Stimulated activated CD8-positive, alpha-beta memory T cell treated with anti-CD3 and anti-CD28 coated beads, Interleukin-12 subunit alpha, Interleukin-12 subunit beta, amount 100 ng/mL, for 24 hours (primary cell): ENCODE data around the gene MCTP1.
"Not testable (repeated sequence)": the region's sequence is repeated elsewhere in the genome, so short reads cannot be mapped to it uniquely, and the experiment has no call there.

Source experiments
- DNase-seq: peaks from one replicate; pipeline ENCODE4 v3.0.0-alpha.2; 2020; ENCODE audit errors: extremely low read depth

MCTP1 gene

GRCh38 chr5:95178046-95178651, 106.7 kb downstream of the MCTP1 start:
- no peak for DNase-seq

GRCh38 chr5:95177456-95177855, 107.4 kb downstream of the MCTP1 start:
- DNase-seq, result no peak

- DNase-seq, result no peak
Observed at GRCh38 chr5:95175106-95175505, 109.8 kb downstream of the MCTP1 start.

GRCh38 chr5:95172659-95173058, 112.2 kb downstream of the MCTP1 start:
- DNase-seq, result no peak

- DNase-seq, result no peak
Observed at GRCh38 chr5:95164861-95165260, 120.0 kb downstream of the MCTP1 start.

- DNase-seq, result no peak
Observed at GRCh38 chr5:95163079-95163478, 121.8 kb downstream of the MCTP1 start.

- no peak for DNase-seq
Observed at GRCh38 chr5:95162231-95162992, 122.5 kb downstream of the MCTP1 start.

- DNase-seq, result no peak
Observed at GRCh38 chr5:95159603-95160002, 125.3 kb downstream of the MCTP1 start.

- no peak for DNase-seq
Observed at GRCh38 chr5:95155888-95156287, 129.0 kb downstream of the MCTP1 start.

GRCh38 chr5:95153511-95153910, 131.4 kb downstream of the MCTP1 start:
- DNase-seq, result no peak

- no peak for DNase-seq
Observed at GRCh38 chr5:95152535-95152934, 132.4 kb downstream of the MCTP1 start.

DNA sequence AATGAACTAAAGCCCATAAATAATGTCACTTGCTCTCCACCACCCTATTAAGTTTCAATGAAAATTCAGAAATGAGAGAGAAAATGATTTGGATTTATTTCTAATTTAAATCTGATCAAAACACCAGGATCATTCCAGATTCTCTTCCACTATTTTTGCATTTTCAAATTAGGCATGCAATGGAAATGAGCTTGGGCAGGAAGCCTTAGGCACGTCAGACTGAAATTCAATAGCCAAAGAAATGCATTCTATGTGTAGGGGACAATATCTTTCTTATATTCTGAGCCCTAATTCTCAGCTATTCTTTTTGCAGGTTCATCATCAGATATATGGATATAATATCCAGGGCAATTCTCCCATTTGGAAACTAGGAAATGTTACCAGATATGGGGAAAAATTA, 132.8 kb downstream of the MCTP1 start:
- DNase-seq, result no peak

- no peak for DNase-seq
Observed at GRCh38 chr5:95151694-95152093, 133.2 kb downstream of the MCTP1 start.

DNA sequence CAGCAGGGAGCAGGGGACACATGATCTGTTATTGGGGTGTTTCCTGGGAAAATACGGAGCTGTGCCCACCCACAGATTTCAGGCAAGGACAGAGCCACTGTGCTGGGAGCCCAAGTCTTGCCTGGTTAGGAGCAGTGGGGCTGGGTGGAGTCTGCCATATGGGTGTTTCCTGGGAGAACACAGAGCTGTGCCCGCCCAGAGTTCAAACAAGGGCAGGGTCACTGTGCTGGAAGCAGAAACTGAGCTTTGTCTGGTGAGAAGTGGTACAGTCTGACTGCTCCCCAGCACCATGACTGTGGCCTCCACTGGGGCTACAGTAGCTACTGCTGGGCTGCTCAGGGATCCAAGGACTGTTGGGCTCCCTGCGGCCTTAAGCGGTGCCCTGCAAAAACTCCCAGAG, 135.5 kb downstream of the MCTP1 start:
- DNase-seq, result no peak

GRCh38 chr5:95148453-95148852, 136.4 kb downstream of the MCTP1 start:
- no peak for DNase-seq

- not testable (repeated sequence) for DNase-seq
Observed at GRCh38 chr5:95143858-95144257, 141.0 kb downstream of the MCTP1 start.

DNA sequence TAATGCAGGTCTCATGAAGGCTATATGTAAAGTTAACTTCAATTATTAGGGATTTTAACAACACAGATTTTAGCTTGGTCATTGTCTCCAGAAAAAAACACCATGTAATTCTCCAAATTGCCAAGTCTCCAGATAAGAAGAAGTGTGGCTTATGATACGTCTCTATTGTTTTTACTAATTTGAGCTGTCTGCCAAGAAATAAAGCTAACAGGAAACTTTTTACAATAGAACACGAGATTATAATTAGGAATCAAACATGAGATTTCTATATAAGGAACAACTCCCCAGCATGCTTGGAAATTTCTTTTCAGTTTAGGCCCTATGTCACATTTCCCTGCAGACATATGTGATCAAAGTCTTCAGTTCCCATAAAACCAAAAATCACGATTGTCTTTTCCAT, 142.7 kb downstream of the MCTP1 start:
- no peak for DNase-seq

DNA sequence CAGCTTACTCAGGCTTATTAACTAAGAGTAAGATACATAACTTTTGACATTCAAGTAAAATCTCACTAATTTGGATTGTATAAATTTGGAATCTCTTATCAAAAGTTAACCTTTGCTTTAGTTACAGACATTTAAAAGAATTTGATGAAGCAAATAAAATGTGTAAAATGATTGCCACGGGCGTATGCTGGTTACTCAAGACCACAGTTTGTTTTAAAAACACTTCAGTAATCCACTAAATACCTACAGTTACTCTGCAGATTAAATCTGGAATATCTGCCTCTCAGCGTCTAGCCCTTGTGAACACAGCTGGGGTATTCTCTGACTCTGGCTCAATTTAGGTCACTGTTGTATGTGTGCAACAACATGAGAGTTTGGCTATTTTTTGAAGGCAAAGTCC, 143.8 kb downstream of the MCTP1 start:
- no peak for DNase-seq

GRCh38 chr5:95134326-95134725, 150.6 kb downstream of the MCTP1 start:
- DNase-seq, result no peak

DNA sequence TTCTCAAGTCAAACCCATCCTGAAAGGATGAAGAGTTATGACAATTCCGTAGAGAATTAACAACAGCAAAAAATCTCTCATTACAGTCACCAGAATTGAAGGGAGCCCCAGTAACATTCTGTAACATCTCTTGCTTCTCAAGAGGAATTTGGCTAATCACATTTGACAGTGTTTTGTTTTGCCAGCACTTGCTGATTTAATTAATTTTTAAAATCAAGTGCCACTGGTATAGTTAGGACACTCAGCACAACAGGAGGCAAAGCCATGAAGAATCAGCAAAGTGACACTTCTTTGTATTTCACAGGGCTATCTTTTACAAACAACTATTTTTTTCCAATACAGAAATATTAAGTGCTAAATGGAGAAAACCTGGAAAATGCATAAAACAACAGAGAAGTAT, 152.8 kb downstream of the MCTP1 start:
- DNase-seq, result no peak

DNA sequence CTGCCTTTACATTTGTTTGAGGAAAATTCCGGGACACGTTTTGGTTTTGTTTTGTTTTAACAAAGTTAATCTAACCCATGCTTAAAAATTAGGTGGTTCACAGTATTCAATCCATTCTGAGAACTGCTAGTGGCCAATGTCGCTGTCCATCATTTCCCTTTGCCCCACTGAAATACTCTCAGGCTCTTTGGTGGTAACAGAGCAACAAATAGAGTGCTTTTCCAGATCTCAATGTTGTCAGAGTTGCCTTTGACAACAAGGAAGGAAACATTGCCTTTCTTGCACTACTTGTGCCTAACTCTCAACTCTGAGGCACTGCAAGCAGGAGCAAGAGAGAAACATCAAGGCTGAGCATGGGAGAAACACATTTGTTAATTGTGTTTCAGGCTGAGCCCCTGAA, 154.0 kb downstream of the MCTP1 start:
- DNase-seq, result no peak

GRCh38 chr5:95124731-95125130, 160.2 kb downstream of the MCTP1 start:
- DNase-seq, result no peak

DNA sequence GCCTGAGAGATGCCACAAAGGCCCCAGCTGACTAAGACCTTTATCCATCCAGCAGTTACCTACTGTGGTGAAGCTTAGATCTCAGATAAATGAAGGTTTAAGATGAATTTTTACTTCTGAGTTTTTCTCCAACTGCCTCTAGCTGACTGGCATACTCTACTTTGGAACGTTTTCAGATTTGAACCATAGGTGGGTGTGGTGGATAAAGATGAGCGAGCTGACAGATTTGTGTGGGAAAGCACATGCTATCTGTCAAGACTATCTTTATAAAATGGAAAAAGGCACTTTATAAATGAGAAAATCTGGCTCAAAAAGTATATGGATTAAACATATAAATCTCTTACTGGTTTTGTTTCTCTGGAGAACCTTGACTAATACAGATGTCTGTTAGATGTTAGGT, 160.8 kb downstream of the MCTP1 start:
- DNase-seq, result no peak

GRCh38 chr5:95114902-95115301, 170.0 kb downstream of the MCTP1 start:
- no peak for DNase-seq
